Astrocyte (in vitro differentiated cells and primary cell): ENCODE measurements around the gene CORO2A. TPM values are rescaled to one million over a fixed set of nuclear protein-coding genes. Genes with fewer than 3 reads are reported as not detected.

ENCODE experiments used
- DNase-seq: peaks from one replicate; pipeline ENCODE4 v3.0.0-alpha.2; 2010; ENCODE audit warnings: low read depth
- FAIRE-seq: peaks from 2 replicates; lab custom pipeline; 2011; peaks lifted over from hg19 to GRCh38; lab: Jason Lieb, UNC
- H2AFZ ChIP-seq: 2 replicates; pipeline ENCODE4 v1.6.0; 2012; ENCODE audit warnings: low read depth, low read length, inconsistent platforms
- H3K27ac ChIP-seq: 2 replicates; pipeline ENCODE4 v1.5.1; 2011; ENCODE audit warnings: low read depth, low read length, inconsistent platforms
- H3K27me3 ChIP-seq: 2 replicates; pipeline ENCODE4 v1.6.0; 2011; ENCODE audit warnings: low read length, inconsistent platforms; ENCODE audit not compliant: insufficient read depth
- H3K36me3 ChIP-seq: 2 replicates; pipeline ENCODE4 v1.5.1; 2011; ENCODE audit warnings: low read length, inconsistent platforms; ENCODE audit not compliant: insufficient read depth
- H3K4me1 ChIP-seq: 2 replicates; pipeline ENCODE4 v1.5.1; 2011; ENCODE audit warnings: low read length, inconsistent platforms; ENCODE audit not compliant: insufficient read depth
- H3K4me2 ChIP-seq: 2 replicates; pipeline ENCODE4 v1.6.0; 2012; ENCODE audit warnings: low read length, inconsistent platforms
- H3K4me3 ChIP-seq: 2 replicates; pipeline ENCODE4 v1.5.1; 2011; ENCODE audit warnings: low read depth, mild to moderate bottlenecking, low read length, inconsistent platforms; ENCODE audit not compliant: insufficient read depth
- H3K79me2 ChIP-seq: 2 replicates; pipeline ENCODE4 v1.6.0; 2012; ENCODE audit warnings: mild to moderate bottlenecking, low read length, inconsistent platforms; ENCODE audit not compliant: insufficient read depth
- H3K9ac ChIP-seq: 2 replicates; pipeline ENCODE4 v1.6.0; 2012; ENCODE audit warnings: mild to moderate bottlenecking, low read length, inconsistent platforms
- H3K9me3 ChIP-seq: 2 replicates; pipeline ENCODE4 v1.5.1; 2012; ENCODE audit warnings: low read depth, mild to moderate bottlenecking, low read length, inconsistent platforms; ENCODE audit not compliant: insufficient read depth
- H4K20me1 ChIP-seq: 2 replicates; pipeline ENCODE4 v1.6.0; 2012; ENCODE audit warnings: low read length, inconsistent platforms; ENCODE audit not compliant: insufficient read depth
- H3K27ac Mint-ChIP-seq: one replicate; pipeline ENCODE4 v1.8.0; 2021; ENCODE audit warnings: mild to moderate bottlenecking, mixed read lengths; ENCODE audit not compliant: unreplicated experiment
- H3K27me3 Mint-ChIP-seq: one replicate; pipeline ENCODE4 v1.8.0; 2021; ENCODE audit warnings: low read depth, mixed read lengths; ENCODE audit not compliant: unreplicated experiment
- H3K36me3 Mint-ChIP-seq: one replicate; pipeline ENCODE4 v1.8.0; 2021; ENCODE audit warnings: low read depth, mixed read lengths; ENCODE audit not compliant: unreplicated experiment
- H3K4me1 Mint-ChIP-seq: one replicate; pipeline ENCODE4 v1.8.0; 2021; ENCODE audit warnings: low read depth, mixed read lengths; ENCODE audit not compliant: unreplicated experiment
- H3K4me3 Mint-ChIP-seq: one replicate; pipeline ENCODE4 v1.8.0; 2021; ENCODE audit warnings: mild to moderate bottlenecking, moderate library complexity, mixed read lengths; ENCODE audit not compliant: unreplicated experiment
- H3K9me3 Mint-ChIP-seq: one replicate; pipeline ENCODE4 v1.8.0; 2021; ENCODE audit warnings: mild to moderate bottlenecking, mixed read lengths; ENCODE audit not compliant: unreplicated experiment
- CTCF ChIP-seq: IDR thresholded peaks from 2 replicates; pipeline ENCODE4 v1.5.1; 2011; ENCODE audit warnings: low read depth, mild to moderate bottlenecking, inconsistent platforms, low read length, moderate library complexity; ENCODE audit not compliant: insufficient read depth
- EZH2 ChIP-seq: IDR thresholded peaks from 2 replicates; pipeline ENCODE4 v1.6.1; 2012; ENCODE audit warnings: mild to moderate bottlenecking, low read length, inconsistent platforms; ENCODE audit not compliant: insufficient read depth
- total RNA-seq: library from RNA; stranded (reverse); gene quantifications from 2 replicates; pipeline ENCODE4 v1.2.1, GENCODE V29; 2021

CORO2A gene
- total RNA-seq, 1 donor from 2014 or later: 11.1 TPM

GRCh38 chr9:98162613-98163012 lies 29.8 kb downstream of the CORO2A start:
- no peak overlapping the region for H3K4me2 ChIP-seq
- no peaks in the 10 kb centered on the region for H4K20me1 ChIP-seq
- H2AFZ ChIP-seq: no peak overlapping the region
- peaks cover 22% of the 10 kb centered on the region for H3K27me3 Mint-ChIP-seq
- no peaks in the 10 kb centered on the region for H3K79me2 ChIP-seq
- H3K9ac ChIP-seq: no peak overlapping the region
- H3K36me3 ChIP-seq: no peaks in the 10 kb centered on the region
- no peaks in the 10 kb centered on the region for H3K9me3 ChIP-seq
- DNase-seq (no peak), FAIRE-seq (no peak)
- H3K4me1 Mint-ChIP-seq: no peaks in the 10 kb centered on the region
- no peaks in the 10 kb centered on the region for H3K27me3 ChIP-seq
- H3K27ac Mint-ChIP-seq: no peak overlapping the region
- H3K27ac ChIP-seq: no peak overlapping the region
- H3K4me3 ChIP-seq: no peak overlapping the region
- no peak for TF ChIP-seq CTCF
- no peak for TF ChIP-seq EZH2
- H3K4me1 ChIP-seq: no peaks in the 10 kb centered on the region
- peaks cover 3% of the 10 kb centered on the region for H3K9me3 Mint-ChIP-seq
- H3K4me3 Mint-ChIP-seq: no peak overlapping the region
- H3K36me3 Mint-ChIP-seq: peaks cover 8% of the 10 kb centered on the region

- no peak overlapping the region for H3K9ac ChIP-seq
- H3K79me2 ChIP-seq: no peaks in the 10 kb centered on the region
- FAIRE-seq: no peak
- TF ChIP-seq CTCF: no peak
- TF ChIP-seq EZH2: no peak
- no peaks in the 10 kb centered on the region for H3K36me3 ChIP-seq
- H3K4me1 Mint-ChIP-seq: no peaks in the 10 kb centered on the region
- no peak overlapping the region for H3K27ac ChIP-seq
- H3K36me3 Mint-ChIP-seq: peaks cover 8% of the 10 kb centered on the region
- no peaks in the 10 kb centered on the region for H3K27me3 ChIP-seq
- no peak overlapping the region for H3K4me3 ChIP-seq
- no peak overlapping the region for H3K4me3 Mint-ChIP-seq
- no peak overlapping the region for H3K27ac Mint-ChIP-seq
- H3K4me2 ChIP-seq: no peak overlapping the region
- no peaks in the 10 kb centered on the region for H3K4me1 ChIP-seq
- H3K9me3 Mint-ChIP-seq: peaks cover 3% of the 10 kb centered on the region
- peaks cover 22% of the 10 kb centered on the region for H3K27me3 Mint-ChIP-seq
- H4K20me1 ChIP-seq: no peaks in the 10 kb centered on the region
- DNase-seq: no peak
- H3K9me3 ChIP-seq: no peaks in the 10 kb centered on the region
- no peak overlapping the region for H2AFZ ChIP-seq
Measured at GRCh38 chr9:98161851-98162250, 30.6 kb downstream of the CORO2A start.

- TF ChIP-seq EZH2 (no peak), CTCF (no peak)
Measured at GRCh38 chr9:98159790-98160189, 32.6 kb downstream of the CORO2A start.

More at GRCh38 chr9:98159790-98160189, 32.6 kb downstream of the CORO2A start:
- Histone ChIP-seq H3K4me2 (no peak overlapping the region), H3K27ac (no peak overlapping the region), H3K9me3 (no peaks in the 10 kb centered on the region), H3K4me3 (no peak overlapping the region), H3K36me3 (no peaks in the 10 kb centered on the region), H3K4me1 (no peaks in the 10 kb centered on the region), H2AFZ (no peak overlapping the region), H3K79me2 (no peaks in the 10 kb centered on the region), H3K27me3 (no peaks in the 10 kb centered on the region), H3K9ac (no peak overlapping the region), H4K20me1 (no peaks in the 10 kb centered on the region)
- Mint-ChIP-seq H3K4me3 (no peak overlapping the region), H3K27me3 (peaks cover 18% of the 10 kb centered on the region), H3K4me1 (no peaks in the 10 kb centered on the region), H3K9me3 (peaks cover 3% of the 10 kb centered on the region), H3K27ac (no peak overlapping the region), H3K36me3 (peaks cover 8% of the 10 kb centered on the region)
- FAIRE-seq (no peak), DNase-seq (no peak)
